RWPE2 (cell line): ENCODE results near the gene RAE1.
A peak's percentile ranks its signal among the peaks of the same experiment; 100 is the strongest.

Experiments used
- ATAC-seq: fragments of 200-7000 bp; cut with Tn5 transposase; 3 replicates; pipeline ENCODE4 v1.9.1; 2021; ENCODE audit warnings: low read depth
- DNase-seq: peaks from one replicate; pipeline ENCODE4 v3.0.0-alpha.2; 2020; ENCODE audit warnings: low spot score
- H3K27ac ChIP-seq: fragments of 450-650 bp; 2 replicates; pipeline ENCODE4 v1.5.1; 2017; ENCODE audit warnings: mild to moderate bottlenecking; ENCODE audit not compliant: poor library complexity, severe bottlenecking
- H3K27me3 ChIP-seq: fragments of 250-450 bp; sonication (Bioruptor Pico); 2 replicates; pipeline ENCODE4 v1.5.1; 2021; ENCODE audit warnings: mild to moderate bottlenecking, moderate library complexity; ENCODE audit not compliant: insufficient read depth, poor library complexity, severe bottlenecking
- H3K36me3 ChIP-seq: fragments of 250-450 bp; sonication (Bioruptor Pico); 2 replicates; pipeline ENCODE4 v1.5.1; 2020; ENCODE audit warnings: low read depth, mild to moderate bottlenecking, moderate library complexity
- H3K4me1 ChIP-seq: fragments of 250-450 bp; sonication (Bioruptor Pico); 2 replicates; pipeline ENCODE4 v1.5.1; 2021; ENCODE audit warnings: mild to moderate bottlenecking, moderate library complexity; ENCODE audit not compliant: insufficient read depth, poor library complexity, severe bottlenecking
- H3K4me3 ChIP-seq: fragments of 250-450 bp; sonication (Bioruptor Pico); 2 replicates; pipeline ENCODE4 v1.5.1; 2021; ENCODE audit warnings: mild to moderate bottlenecking, moderate library complexity; ENCODE audit not compliant: severe bottlenecking
- H3K9me3 ChIP-seq: fragments of 250-450 bp; sonication (Bioruptor Pico); 2 replicates; pipeline ENCODE4 v1.5.1; 2021; ENCODE audit warnings: mild to moderate bottlenecking, moderate library complexity; ENCODE audit not compliant: severe bottlenecking
- CTCF ChIP-seq: fragments of 450-650 bp; IDR thresholded peaks from one replicate; pipeline ENCODE4 v1.5.1; 2017; ENCODE audit warnings: mild to moderate bottlenecking, moderate library complexity; ENCODE audit not compliant: poor library complexity, severe bottlenecking

Gene RAE1

GRCh38 chr20:57325632-57326356, 25.3 kb upstream of the RAE1 start:
- ATAC-seq (no peak), DNase-seq (no peak)
- no peaks in the 10 kb centered on the region for H3K36me3 ChIP-seq
- H3K4me1 ChIP-seq: peaks cover 17% of the 10 kb centered on the region
- H3K9me3 ChIP-seq: no peaks in the 10 kb centered on the region
- TF ChIP-seq CTCF: no peak
- no peak overlapping the region for H3K27ac ChIP-seq
- H3K4me3 ChIP-seq: no peak overlapping the region
- H3K27me3 ChIP-seq: peaks cover 25% of the 10 kb centered on the region

GRCh38 chr20:57326667-57327455, 24.2 kb upstream of the RAE1 start:
- TF ChIP-seq CTCF: no peak
- peaks cover 29% of the 10 kb centered on the region for H3K27me3 ChIP-seq
- H3K36me3 ChIP-seq: no peaks in the 10 kb centered on the region
- no peak overlapping the region for H3K4me3 ChIP-seq
- no peaks in the 10 kb centered on the region for H3K9me3 ChIP-seq
- peak; percentile 97 for ATAC-seq
- peak; percentile 99 for DNase-seq
- H3K27ac ChIP-seq: no peak overlapping the region
- peaks cover 17% of the 10 kb centered on the region for H3K4me1 ChIP-seq

GRCh38 chr20:57327820-57328219, 23.2 kb upstream of the RAE1 start:
- no peak overlapping the region for H3K4me3 ChIP-seq
- DNase-seq: no peak
- H3K4me1 ChIP-seq: peaks cover 14% of the 10 kb centered on the region
- peaks cover 33% of the 10 kb centered on the region for H3K27me3 ChIP-seq
- no peak overlapping the region for H3K27ac ChIP-seq
- no peaks in the 10 kb centered on the region for H3K36me3 ChIP-seq
- no peak for TF ChIP-seq CTCF
- ATAC-seq: no peak
- no peaks in the 10 kb centered on the region for H3K9me3 ChIP-seq

- TF ChIP-seq CTCF: peak; percentile 15
- Histone ChIP-seq H3K27me3 (peaks cover 47% of the 10 kb centered on the region), H3K4me1 (peaks cover 10% of the 10 kb centered on the region), H3K27ac (no peak within 1 kb of the TSS), H3K4me3 (no peak within 1 kb of the TSS), H3K36me3 (no peaks in the 10 kb centered on the region), H3K9me3 (no peaks in the 10 kb centered on the region)
- DNase-seq: peak; percentile 75
- no peak for ATAC-seq
These were observed 21.3 kb upstream of the RAE1 start, which contains the start of gene SPO11 for GRCh38 chr20:57329608-57330221. Gene SPO11 (plus strand): TSS chr20:57329803. CDS start chr20:57329868, 65 bp downstream.
